ENCODE measurements around the gene TGFB1I1.
A peak's percentile ranks its signal among the peaks of the same experiment; 100 is the strongest.

The TGFB1I1 gene

GRCh38 chr16:31472709-31473203 lies 804 bp downstream of the TGFB1I1 start:
- H3K36me3 ChIP-seq (ENCODE audit: control insufficient read depth, insufficient read depth, low read length) = peaks cover 53% of the 10 kb centered on the region
- H3K4me1 ChIP-seq (ENCODE audit: control insufficient read depth, insufficient read depth, low read length, poor library complexity, severe bottlenecking) = peaks cover 8% of the 10 kb centered on the region
- WGBS, 2 experiments (ENCODE audit: insufficient coverage in 2 of 2) = 55 to 64% methylated on average over 13 to 16 of the region's 20 CpGs
- peak overlapping the region; percentile 71 for H3K27ac ChIP-seq (ENCODE audit: low read depth, low read length, severe bottlenecking)
- H3K4me3 ChIP-seq (ENCODE audit: extremely low read depth, insufficient read depth, low read length, poor library complexity, severe bottlenecking) = peak overlapping the region; percentile 64
- H3K9me3 ChIP-seq (ENCODE audit: control insufficient read depth, low read length) = no peaks in the 10 kb centered on the region

GRCh38 chr16:31473264-31473984 lies 1.5 kb downstream of the TGFB1I1 start:
- H3K36me3 ChIP-seq (ENCODE audit: control insufficient read depth, insufficient read depth, low read length) = peaks cover 55% of the 10 kb centered on the region
- H3K9me3 ChIP-seq (ENCODE audit: control insufficient read depth, low read length) = no peaks in the 10 kb centered on the region
- peaks cover 8% of the 10 kb centered on the region for H3K4me1 ChIP-seq (ENCODE audit: control insufficient read depth, insufficient read depth, low read length, poor library complexity, severe bottlenecking)
- H3K27ac ChIP-seq (ENCODE audit: low read depth, low read length, severe bottlenecking) = no peak overlapping the region
- WGBS, 2 experiments (ENCODE audit: insufficient coverage in 2 of 2) = 91 to 97% methylated on average over 11 to 15 of the region's 17 CpGs
- no peak overlapping the region for H3K4me3 ChIP-seq (ENCODE audit: extremely low read depth, insufficient read depth, low read length, poor library complexity, severe bottlenecking)

DNA sequence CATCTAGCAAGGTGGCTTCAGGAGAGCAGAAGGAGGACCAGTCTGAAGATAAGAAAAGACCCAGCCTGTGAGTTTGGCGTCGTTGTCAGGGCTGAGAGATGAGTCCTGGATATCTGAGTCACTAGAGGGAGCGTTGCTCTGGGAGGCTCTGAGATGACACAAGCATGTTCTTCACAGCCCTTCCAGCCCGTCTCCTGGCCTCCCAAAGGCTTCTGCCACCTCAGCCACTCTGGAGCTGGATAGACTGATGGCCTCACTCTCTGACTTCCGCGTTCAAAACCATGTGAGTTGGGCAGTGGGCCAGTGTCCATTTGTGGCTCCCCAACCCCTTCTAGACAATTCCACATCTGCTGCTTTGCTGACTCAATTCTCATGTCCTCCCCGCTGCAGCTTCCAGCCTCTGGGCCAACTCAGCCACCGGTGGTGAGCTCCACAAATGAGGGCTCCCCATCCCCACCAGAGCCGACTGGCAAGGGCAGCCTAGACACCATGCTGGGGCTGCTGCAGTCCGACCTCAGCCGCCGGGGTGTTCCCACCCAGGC lies 2.3 kb downstream of the TGFB1I1 start:
- 84 to 92% methylated on average over 9 to 12 of the region's 12 CpGs for WGBS, 2 experiments (ENCODE audit: insufficient coverage in 2 of 2)
- Histone ChIP-seq H3K9me3 (ENCODE audit: control insufficient read depth, low read length) (no peaks in the 10 kb centered on the region), H3K27ac (ENCODE audit: low read depth, low read length, severe bottlenecking) (no peak overlapping the region), H3K4me1 (ENCODE audit: control insufficient read depth, insufficient read depth, low read length, poor library complexity, severe bottlenecking) (peaks cover 8% of the 10 kb centered on the region), H3K36me3 (ENCODE audit: control insufficient read depth, insufficient read depth, low read length) (peaks cover 61% of the 10 kb centered on the region), H3K4me3 (ENCODE audit: extremely low read depth, insufficient read depth, low read length, poor library complexity, severe bottlenecking) (no peak overlapping the region)

DNA sequence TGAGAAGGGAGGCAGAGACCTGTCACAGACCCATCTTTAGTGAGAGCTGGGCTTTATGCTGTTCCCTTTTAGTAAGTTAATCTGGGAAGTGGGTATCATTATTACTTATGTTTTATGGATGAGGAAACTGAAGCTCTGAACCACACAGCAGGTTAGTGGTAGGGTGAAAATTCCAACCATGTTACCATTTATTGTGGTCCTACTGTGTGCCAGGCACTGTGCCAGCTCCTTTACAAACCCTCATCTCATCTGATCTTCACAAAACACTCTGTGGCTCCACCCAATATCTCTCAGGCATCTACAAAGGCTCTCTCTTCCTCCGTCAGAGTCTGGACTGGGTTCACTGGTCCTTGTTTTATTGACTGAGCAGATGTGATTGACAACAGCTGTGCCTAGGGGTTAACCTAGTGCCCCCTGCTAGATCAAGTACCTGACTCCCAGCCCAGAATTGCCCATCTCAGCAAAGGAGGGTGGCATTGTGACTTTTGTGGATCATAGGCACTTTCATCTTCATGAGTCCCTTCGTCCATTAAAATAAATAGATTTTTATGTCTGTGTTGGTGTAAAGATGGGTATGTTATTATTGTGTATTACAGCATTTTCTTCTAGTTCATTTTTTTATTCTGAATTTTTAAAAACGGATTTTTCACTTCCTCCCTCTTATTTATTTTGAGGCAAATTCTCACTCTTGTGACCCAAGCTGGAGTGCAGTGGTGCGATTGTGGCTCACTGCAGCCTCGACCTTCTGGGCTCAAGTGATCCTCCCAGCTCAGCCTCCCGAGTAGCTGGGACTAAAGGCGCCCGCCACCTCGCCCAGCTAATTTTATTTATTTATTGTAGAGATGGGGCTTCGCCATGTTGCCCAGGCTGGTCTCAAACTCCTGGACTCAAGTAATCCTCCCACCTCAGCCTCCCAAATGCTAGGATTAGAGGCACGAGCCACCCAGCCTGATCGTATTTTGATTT lies 3.1 kb downstream of the TGFB1I1 start:
- no peak overlapping the region for H3K27ac ChIP-seq (ENCODE audit: low read depth, low read length, severe bottlenecking)
- H3K9me3 ChIP-seq (ENCODE audit: control insufficient read depth, low read length) = no peaks in the 10 kb centered on the region
- peaks cover 8% of the 10 kb centered on the region for H3K4me1 ChIP-seq (ENCODE audit: control insufficient read depth, insufficient read depth, low read length, poor library complexity, severe bottlenecking)
- no peak overlapping the region for H3K4me3 ChIP-seq (ENCODE audit: extremely low read depth, insufficient read depth, low read length, poor library complexity, severe bottlenecking)
- peaks cover 62% of the 10 kb centered on the region for H3K36me3 ChIP-seq (ENCODE audit: control insufficient read depth, insufficient read depth, low read length)
- WGBS, 2 experiments (ENCODE audit: insufficient coverage in 2 of 2) = 93 to 100% methylated on average over 4 to 5 of the region's 12 CpGs

DNA sequence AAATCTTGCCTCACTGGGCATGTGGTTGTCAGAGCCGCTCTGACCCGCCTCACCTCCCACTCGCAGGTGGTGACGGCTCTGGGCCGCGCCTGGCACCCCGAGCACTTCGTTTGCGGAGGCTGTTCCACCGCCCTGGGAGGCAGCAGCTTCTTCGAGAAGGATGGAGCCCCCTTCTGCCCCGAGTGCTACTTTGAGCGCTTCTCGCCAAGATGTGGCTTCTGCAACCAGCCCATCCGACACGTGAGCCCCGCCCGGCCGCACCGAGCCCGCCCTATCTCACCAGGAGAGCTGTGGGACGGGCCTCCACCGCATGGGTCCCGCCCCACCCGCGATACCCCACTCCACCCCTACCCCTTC lies 4.0 kb downstream of the TGFB1I1 start:
- H3K36me3 ChIP-seq (ENCODE audit: control insufficient read depth, insufficient read depth, low read length) = peaks cover 62% of the 10 kb centered on the region
- no peaks in the 10 kb centered on the region for H3K9me3 ChIP-seq (ENCODE audit: control insufficient read depth, low read length)
- no peak overlapping the region for H3K4me3 ChIP-seq (ENCODE audit: extremely low read depth, insufficient read depth, low read length, poor library complexity, severe bottlenecking)
- WGBS, 2 experiments (ENCODE audit: insufficient coverage in 2 of 2) = 91 to 96% methylated on average over 17 to 23 of the region's 26 CpGs
- H3K4me1 ChIP-seq (ENCODE audit: control insufficient read depth, insufficient read depth, low read length, poor library complexity, severe bottlenecking) = peaks cover 8% of the 10 kb centered on the region
- no peak overlapping the region for H3K27ac ChIP-seq (ENCODE audit: low read depth, low read length, severe bottlenecking)

DNA sequence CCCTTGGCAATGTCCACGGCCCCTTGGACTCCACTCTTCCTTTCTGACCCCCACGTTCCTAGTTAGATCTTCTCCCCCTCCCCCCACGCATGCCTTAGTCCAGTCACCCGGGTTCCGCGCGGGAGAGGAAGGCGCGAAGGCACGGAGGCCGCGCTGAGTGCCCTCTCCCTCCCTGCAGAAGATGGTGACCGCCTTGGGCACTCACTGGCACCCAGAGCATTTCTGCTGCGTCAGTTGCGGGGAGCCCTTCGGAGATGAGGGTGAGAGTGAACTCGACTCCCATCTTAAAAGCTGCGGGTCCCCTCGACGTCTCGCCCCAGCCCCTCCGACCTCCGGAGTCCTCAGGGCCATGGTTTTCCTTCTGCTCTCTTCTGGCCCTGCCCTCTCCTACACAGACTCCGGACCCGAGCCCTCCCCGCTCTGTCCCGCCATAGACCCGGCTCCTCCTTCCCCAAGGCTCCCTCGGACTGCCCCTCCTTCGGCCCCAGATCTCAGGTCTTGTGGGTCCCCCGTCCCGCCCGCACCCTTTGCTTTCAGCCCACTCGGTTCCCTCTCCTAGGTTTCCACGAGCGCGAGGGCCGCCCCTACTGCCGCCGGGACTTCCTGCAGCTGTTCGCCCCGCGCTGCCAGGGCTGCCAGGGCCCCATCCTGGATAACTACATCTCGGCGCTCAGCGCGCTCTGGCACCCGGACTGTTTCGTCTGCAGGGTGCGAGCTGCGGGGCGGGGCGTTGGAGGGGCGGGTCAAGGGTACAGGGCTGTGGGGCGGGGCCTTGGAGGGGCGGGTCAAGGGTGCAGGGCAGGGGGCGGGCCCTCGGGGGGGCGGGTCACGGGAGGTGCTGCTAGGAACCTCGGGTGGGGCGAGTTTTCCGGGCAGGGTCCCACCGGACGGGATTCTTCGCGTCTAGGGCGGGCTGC lies 4.6 kb downstream of the TGFB1I1 start:
- WGBS, 2 experiments (ENCODE audit: insufficient coverage in 2 of 2) = 77 to 78% methylated on average over 45 to 54 of the region's 68 CpGs
- Histone ChIP-seq H3K4me3 (ENCODE audit: extremely low read depth, insufficient read depth, low read length, poor library complexity, severe bottlenecking) (no peak overlapping the region), H3K36me3 (ENCODE audit: control insufficient read depth, insufficient read depth, low read length) (peaks cover 62% of the 10 kb centered on the region)

DNA sequence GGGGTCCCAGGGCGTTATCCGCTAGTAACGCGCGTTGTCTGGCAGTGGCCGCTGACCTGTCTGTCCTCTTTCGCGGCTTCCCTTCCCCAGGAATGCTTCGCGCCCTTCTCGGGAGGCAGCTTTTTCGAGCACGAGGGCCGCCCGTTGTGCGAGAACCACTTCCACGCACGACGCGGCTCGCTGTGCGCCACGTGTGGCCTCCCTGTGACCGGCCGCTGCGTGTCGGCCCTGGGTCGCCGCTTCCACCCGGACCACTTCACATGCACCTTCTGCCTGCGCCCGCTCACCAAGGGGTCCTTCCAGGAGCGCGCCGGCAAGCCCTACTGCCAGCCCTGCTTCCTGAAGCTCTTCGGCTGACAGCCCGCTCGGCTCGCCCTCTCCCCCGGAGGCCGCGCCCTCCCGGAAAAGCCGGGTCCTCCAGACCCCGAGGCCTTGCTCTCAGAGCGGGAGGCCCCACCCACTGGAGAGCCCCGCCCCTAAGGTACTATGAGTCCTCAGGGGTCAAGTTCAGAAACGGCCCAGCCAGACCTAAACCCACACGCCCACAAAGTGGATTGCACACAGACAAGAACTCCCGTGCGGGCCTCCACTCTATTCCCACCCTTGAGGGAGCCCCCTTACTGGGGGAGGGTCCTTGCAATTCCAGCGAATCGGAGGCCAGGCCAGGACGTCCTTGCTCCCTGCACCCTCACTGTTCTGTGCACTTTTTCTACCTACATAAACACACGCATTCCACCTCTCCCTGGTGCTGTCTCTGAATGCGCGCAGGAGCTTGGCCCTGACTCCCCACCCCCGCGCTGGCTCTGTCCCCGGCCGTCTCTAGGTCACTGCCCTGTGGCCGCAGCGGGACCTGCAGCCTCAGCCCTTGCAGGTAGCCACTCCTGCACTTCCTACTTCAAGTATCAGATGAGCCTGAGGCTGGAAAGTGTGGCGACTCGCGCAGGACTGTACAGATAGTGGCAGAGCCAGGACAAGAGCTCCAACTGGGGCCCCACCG lies 5.6 kb downstream of the TGFB1I1 start:
- peaks cover 3% of the 10 kb centered on the region for H3K4me1 ChIP-seq (ENCODE audit: control insufficient read depth, insufficient read depth, low read length, poor library complexity, severe bottlenecking)
- no peak overlapping the region for H3K4me3 ChIP-seq (ENCODE audit: extremely low read depth, insufficient read depth, low read length, poor library complexity, severe bottlenecking)
- WGBS, 2 experiments (ENCODE audit: insufficient coverage in 2 of 2) = 71 to 85% methylated on average over 43 to 62 of the region's 67 CpGs
- no peak overlapping the region for H3K27ac ChIP-seq (ENCODE audit: low read depth, low read length, severe bottlenecking)
- H3K36me3 ChIP-seq (ENCODE audit: control insufficient read depth, insufficient read depth, low read length) = peaks cover 60% of the 10 kb centered on the region
- no peaks in the 10 kb centered on the region for H3K9me3 ChIP-seq (ENCODE audit: control insufficient read depth, low read length)

More for the DNA sequence above, 4.6 kb downstream of the TGFB1I1 start:
- peaks cover 3% of the 10 kb centered on the region for H3K4me1 ChIP-seq (ENCODE audit: control insufficient read depth, insufficient read depth, low read length, poor library complexity, severe bottlenecking)
- no peaks in the 10 kb centered on the region for H3K9me3 ChIP-seq (ENCODE audit: control insufficient read depth, low read length)
- H3K27ac ChIP-seq (ENCODE audit: low read depth, low read length, severe bottlenecking) = no peak overlapping the region

DNA sequence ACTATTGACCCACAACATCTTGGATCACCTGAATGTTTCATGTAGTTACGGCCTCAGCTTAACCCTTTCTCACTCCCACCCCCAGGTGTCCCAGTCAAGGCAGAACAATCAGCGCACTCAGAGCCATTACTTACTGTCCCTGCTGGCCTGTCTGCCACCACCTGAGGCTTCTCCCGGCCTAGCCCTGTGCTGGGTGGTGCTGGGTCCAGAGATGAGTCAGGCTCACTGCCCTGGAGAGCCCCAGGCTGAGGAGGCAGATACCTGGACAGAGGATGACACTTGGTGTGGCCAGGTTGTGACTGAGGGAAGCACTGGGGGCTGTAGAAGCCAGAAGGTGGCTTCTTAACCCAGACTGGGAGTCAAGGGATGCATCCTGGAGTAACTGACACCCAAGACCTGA lies 7.0 kb downstream of the TGFB1I1 start:
- peaks cover 46% of the 10 kb centered on the region for H3K36me3 ChIP-seq (ENCODE audit: control insufficient read depth, insufficient read depth, low read length)
- H3K4me1 ChIP-seq (ENCODE audit: control insufficient read depth, insufficient read depth, low read length, poor library complexity, severe bottlenecking) = no peaks in the 10 kb centered on the region
- no peak overlapping the region for H3K4me3 ChIP-seq (ENCODE audit: extremely low read depth, insufficient read depth, low read length, poor library complexity, severe bottlenecking)
- H3K27ac ChIP-seq (ENCODE audit: low read depth, low read length, severe bottlenecking) = no peak overlapping the region
- WGBS, 2 experiments (ENCODE audit: insufficient coverage in 2 of 2) = 100% methylated on average over 1 to 2 of the region's 3 CpGs
- no peaks in the 10 kb centered on the region for H3K9me3 ChIP-seq (ENCODE audit: control insufficient read depth, low read length)

- 86 to 97% methylated on average over 6 to 7 of the region's 9 CpGs for WGBS, 2 experiments (ENCODE audit: insufficient coverage in 2 of 2)
- no peak overlapping the region for H3K4me3 ChIP-seq (ENCODE audit: extremely low read depth, insufficient read depth, low read length, poor library complexity, severe bottlenecking)
- peaks cover 38% of the 10 kb centered on the region for H3K36me3 ChIP-seq (ENCODE audit: control insufficient read depth, insufficient read depth, low read length)
- H3K4me1 ChIP-seq (ENCODE audit: control insufficient read depth, insufficient read depth, low read length, poor library complexity, severe bottlenecking) = peaks cover 3% of the 10 kb centered on the region
- H3K9me3 ChIP-seq (ENCODE audit: control insufficient read depth, low read length) = no peaks in the 10 kb centered on the region
- H3K27ac ChIP-seq (ENCODE audit: low read depth, low read length, severe bottlenecking) = no peak overlapping the region
These were observed 7.8 kb downstream of the TGFB1I1 start for GRCh38 chr16:31479751-31480150.

All from mesodermal cell (in vitro differentiated cells).